Stomach smooth muscle (tissue), 2 donors: ENCODE results near the gene PIEZO2.

Experiments used
- H3K27ac ChIP-seq: one replicate; pipeline ENCODE4 v1.7.0; 2013; ENCODE audit warnings: mild to moderate bottlenecking, low read length, inconsistent platforms
- H3K27me3 ChIP-seq, 2 donors: one replicate each; pipeline ENCODE4 v1.7.0; 2013; ENCODE audit warnings: low read length in 2 of 2; ENCODE audit not compliant: insufficient read depth in 2 of 2, control insufficient read depth in 1 of 2
- H3K36me3 ChIP-seq, 2 donors: one replicate each; pipeline ENCODE4 v1.7.0; 2013; ENCODE audit warnings: low read length in 2 of 2; ENCODE audit not compliant: control insufficient read depth in 2 of 2, insufficient read depth in 2 of 2
- H3K4me1 ChIP-seq: one replicate; pipeline ENCODE4 v1.7.0; 2013; ENCODE audit warnings: low read length; ENCODE audit not compliant: control insufficient read depth, insufficient read depth
- H3K4me3 ChIP-seq, 2 donors: one replicate each; pipeline ENCODE4 v1.7.0; 2013; ENCODE audit warnings: low read length in 2 of 2
- H3K9ac ChIP-seq, 2 donors: one replicate each; pipeline ENCODE4 v1.7.0; 2013; ENCODE audit warnings: low read length in 2 of 2, mild to moderate bottlenecking in 1 of 2
- H3K9me3 ChIP-seq, 2 donors: one replicate each; pipeline ENCODE4 v1.7.0; 2013; ENCODE audit warnings: low read length in 2 of 2; ENCODE audit not compliant: control insufficient read depth in 2 of 2
- donor health status: healthy.
- donor health status: Pancreatic carcinoma.

PIEZO2 gene

GRCh38 chr18:11091746-11092145, 57.6 kb downstream of the PIEZO2 start:
- Histone ChIP-seq H3K36me3 (no peaks in the 10 kb centered on the region), H3K9me3 (no peaks in the 10 kb centered on the region), H3K9ac (no peak overlapping the region), H3K27ac (no peak overlapping the region), H3K4me1 (no peaks in the 10 kb centered on the region), H3K4me3 (no peak overlapping the region), H3K27me3 (no peaks in the 10 kb centered on the region)

- Histone ChIP-seq H3K36me3 (no peaks in the 10 kb centered on the region), H3K9me3 (no peaks in the 10 kb centered on the region), H3K4me3 (no peak overlapping the region), H3K4me1 (no peaks in the 10 kb centered on the region), H3K9ac (no peak overlapping the region), H3K27ac (no peak overlapping the region), H3K27me3 (no peaks in the 10 kb centered on the region)
These were observed 59.2 kb downstream of the PIEZO2 start for GRCh38 chr18:11089931-11090715.

GRCh38 chr18:11081009-11081532, 68.3 kb downstream of the PIEZO2 start:
- Histone ChIP-seq H3K9me3 (no peaks in the 10 kb centered on the region), H3K4me3 (no peak overlapping the region), H3K36me3 (no peaks in the 10 kb centered on the region), H3K27me3 (peaks cover 0 to 2% of the 10 kb centered on the region in 2 donors), H3K9ac (no peak overlapping the region), H3K27ac (no peak overlapping the region), H3K4me1 (no peaks in the 10 kb centered on the region)

- H3K9me3 ChIP-seq, result no peaks in the 10 kb centered on the region
These were observed 70.9 kb downstream of the PIEZO2 start for GRCh38 chr18:11078491-11078890.

GRCh38 chr18:11077548-11078187, 71.7 kb downstream of the PIEZO2 start:
- Histone ChIP-seq H3K27ac (no peak overlapping the region), H3K9me3 (no peaks in the 10 kb centered on the region)

More at GRCh38 chr18:11078491-11078890, 70.9 kb downstream of the PIEZO2 start:
- Histone ChIP-seq H3K36me3 (no peaks in the 10 kb centered on the region), H3K27ac (no peak overlapping the region), H3K4me3 (no peak overlapping the region), H3K9ac (no peak overlapping the region), H3K4me1 (no peaks in the 10 kb centered on the region), H3K27me3 (peaks cover 0 to 2% of the 10 kb centered on the region in 2 donors)

GRCh38 chr18:11074889-11075288, 74.5 kb downstream of the PIEZO2 start:
- no peaks in the 10 kb centered on the region for H3K9me3 ChIP-seq
- no peaks in the 10 kb centered on the region for H3K36me3 ChIP-seq
- H3K4me1 ChIP-seq, result no peaks in the 10 kb centered on the region
- no peak overlapping the region for H3K4me3 ChIP-seq
- H3K27me3 ChIP-seq, result no peaks in the 10 kb centered on the region
- H3K27ac ChIP-seq, result no peak overlapping the region
- H3K9ac ChIP-seq, result no peak overlapping the region

More at GRCh38 chr18:11077548-11078187, 71.7 kb downstream of the PIEZO2 start:
- no peaks in the 10 kb centered on the region for H3K4me1 ChIP-seq
- no peaks in the 10 kb centered on the region for H3K36me3 ChIP-seq
- no peaks in the 10 kb centered on the region for H3K27me3 ChIP-seq
- no peak overlapping the region for H3K4me3 ChIP-seq
- H3K9ac ChIP-seq, result no peak overlapping the region

- Histone ChIP-seq H3K27me3 (no peaks in the 10 kb centered on the region), H3K9ac (no peak overlapping the region), H3K36me3 (no peaks in the 10 kb centered on the region), H3K27ac (no peak overlapping the region), H3K4me3 (no peak overlapping the region), H3K9me3 (no peaks in the 10 kb centered on the region), H3K4me1 (no peaks in the 10 kb centered on the region)
These were observed 75.4 kb downstream of the PIEZO2 start for GRCh38 chr18:11073971-11074370.

- H3K4me3 ChIP-seq, result no peak overlapping the region
- no peaks in the 10 kb centered on the region for H3K9me3 ChIP-seq
- H3K27ac ChIP-seq, result no peak overlapping the region
- no peaks in the 10 kb centered on the region for H3K36me3 ChIP-seq
- H3K9ac ChIP-seq, result no peak overlapping the region
- no peaks in the 10 kb centered on the region for H3K27me3 ChIP-seq
- H3K4me1 ChIP-seq, result no peaks in the 10 kb centered on the region
These were observed 76.7 kb downstream of the PIEZO2 start for GRCh38 chr18:11072632-11073031.

GRCh38 chr18:11071300-11071699, 78.1 kb downstream of the PIEZO2 start:
- no peaks in the 10 kb centered on the region for H3K36me3 ChIP-seq
- no peaks in the 10 kb centered on the region for H3K4me1 ChIP-seq
- no peak overlapping the region for H3K9ac ChIP-seq
- H3K27me3 ChIP-seq, result no peaks in the 10 kb centered on the region
- H3K4me3 ChIP-seq, result no peak overlapping the region
- H3K9me3 ChIP-seq, result no peaks in the 10 kb centered on the region
- no peak overlapping the region for H3K27ac ChIP-seq

GRCh38 chr18:11070593-11070992, 78.8 kb downstream of the PIEZO2 start:
- Histone ChIP-seq H3K36me3 (no peaks in the 10 kb centered on the region), H3K9me3 (no peaks in the 10 kb centered on the region), H3K9ac (no peak overlapping the region), H3K4me1 (no peaks in the 10 kb centered on the region), H3K4me3 (no peak overlapping the region), H3K27ac (no peak overlapping the region), H3K27me3 (no peaks in the 10 kb centered on the region)

GRCh38 chr18:11066038-11066437, 83.3 kb downstream of the PIEZO2 start:
- no peaks in the 10 kb centered on the region for H3K36me3 ChIP-seq
- H3K4me1 ChIP-seq, result no peaks in the 10 kb centered on the region
- H3K4me3 ChIP-seq, result no peak overlapping the region
- H3K27me3 ChIP-seq, result no peaks in the 10 kb centered on the region
- no peak overlapping the region for H3K27ac ChIP-seq
- no peak overlapping the region for H3K9ac ChIP-seq
- no peaks in the 10 kb centered on the region for H3K9me3 ChIP-seq
